Hepatocyte (in vitro differentiated cells): Measurements from ENCODE around the gene FAM118A.

Experiments used
- CTCF ChIP-seq: fragments of 200-600 bp; sonication (generic); IDR thresholded peaks from 2 replicates; pipeline ENCODE4 v1.5.1; 2016; ENCODE audit warnings: antibody characterized with exemption, mild to moderate bottlenecking; ENCODE audit not compliant: poor library complexity
- EZH2 ChIP-seq: fragments of 200-600 bp; sonication (generic); IDR thresholded peaks from 2 replicates; pipeline ENCODE4 v1.6.1; 2016; ENCODE audit warnings: antibody characterized with exemption, mild to moderate bottlenecking, borderline replicate concordance
- EZH2phosphoT487 ChIP-seq: fragments of 200-600 bp; sonication (generic); IDR thresholded peaks from one replicate; pipeline ENCODE4 v1.6.1; 2018; ENCODE audit warnings: antibody characterized with exemption, mild to moderate bottlenecking, low read depth, moderate library complexity; ENCODE audit not compliant: unreplicated experiment, severe bottlenecking

GRCh38 chr22:45334068-45334467 is 24.3 kb downstream of the FAM118A start:
- TF ChIP-seq CTCF (no peak), EZH2phosphoT487 (no peak), EZH2 (no peak)
